NCI-H82 (cell line): Measurements from ENCODE around the gene LPAR1.
A peak's percentile ranks its signal among the peaks of the same experiment; 100 is the strongest.
"Not testable (repeated sequence)": the region's sequence is repeated elsewhere in the genome, so short reads cannot be mapped to it uniquely, and the experiment has no call there.

ENCODE experiments used
- DNase-seq: peaks from one replicate; lab custom pipeline; 2025; lab: John Stamatoyannopoulos, UW

LPAR1 gene, protein sequence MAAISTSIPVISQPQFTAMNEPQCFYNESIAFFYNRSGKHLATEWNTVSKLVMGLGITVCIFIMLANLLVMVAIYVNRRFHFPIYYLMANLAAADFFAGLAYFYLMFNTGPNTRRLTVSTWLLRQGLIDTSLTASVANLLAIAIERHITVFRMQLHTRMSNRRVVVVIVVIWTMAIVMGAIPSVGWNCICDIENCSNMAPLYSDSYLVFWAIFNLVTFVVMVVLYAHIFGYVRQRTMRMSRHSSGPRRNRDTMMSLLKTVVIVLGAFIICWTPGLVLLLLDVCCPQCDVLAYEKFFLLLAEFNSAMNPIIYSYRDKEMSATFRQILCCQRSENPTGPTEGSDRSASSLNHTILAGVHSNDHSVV

GRCh38 chr9:111038331-111039230, at the start of gene LPAR1:
Gene LPAR1 (minus strand): TSS chr9:111038470. CDS start chr9:110972117, 66,353 bp downstream.
- DNase-seq: peak; percentile 25

- no peak for DNase-seq
These were observed 40.2 kb upstream of the LPAR1 start for GRCh38 chr9:111078391-111079038.

- no peak for DNase-seq
These were observed 38.2 kb upstream of the LPAR1 start for GRCh38 chr9:111076519-111076918.

DNA sequence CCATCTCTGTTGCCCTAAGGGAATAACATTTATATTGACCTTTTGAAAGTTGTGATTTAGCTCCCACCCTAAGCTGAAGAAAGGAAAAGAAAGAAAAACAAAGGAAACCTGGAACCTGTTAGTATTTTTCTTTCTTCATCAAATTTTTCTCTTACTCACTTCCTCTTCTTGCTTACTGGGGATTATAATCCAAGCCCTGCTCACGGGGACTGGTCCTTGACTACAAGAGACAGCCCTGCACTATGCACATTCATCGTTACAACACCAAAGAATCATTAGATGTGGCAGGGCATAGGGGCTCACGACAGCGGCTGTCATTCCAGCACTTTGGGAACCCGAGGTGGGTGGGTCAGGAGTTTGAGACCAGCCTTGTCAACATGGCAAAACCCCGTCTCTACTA, 37.8 kb upstream of the LPAR1 start:
- DNase-seq: no peak

DNA sequence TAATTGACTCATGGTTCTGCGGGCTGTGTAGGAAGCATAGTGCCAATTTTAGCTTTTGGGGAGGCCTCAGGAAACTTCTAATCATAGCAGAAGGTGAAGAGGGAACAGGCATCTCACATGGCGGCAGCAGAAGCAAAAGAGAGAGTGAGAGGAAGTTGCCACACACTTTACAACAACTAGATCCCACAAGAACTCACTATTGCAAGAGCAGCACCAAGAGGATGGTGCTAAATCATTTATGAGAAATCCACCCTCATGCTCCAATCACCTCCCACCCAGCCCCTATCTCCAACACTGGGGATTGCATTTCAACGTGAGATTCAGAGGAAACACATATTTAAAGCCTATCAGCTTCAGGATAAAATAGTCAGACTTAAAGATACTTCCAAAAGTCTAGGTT, 36.1 kb upstream of the LPAR1 start:
- DNase-seq: no peak

- DNase-seq: no peak
These were observed 30.9 kb upstream of the LPAR1 start for GRCh38 chr9:111069183-111069582.

DNA sequence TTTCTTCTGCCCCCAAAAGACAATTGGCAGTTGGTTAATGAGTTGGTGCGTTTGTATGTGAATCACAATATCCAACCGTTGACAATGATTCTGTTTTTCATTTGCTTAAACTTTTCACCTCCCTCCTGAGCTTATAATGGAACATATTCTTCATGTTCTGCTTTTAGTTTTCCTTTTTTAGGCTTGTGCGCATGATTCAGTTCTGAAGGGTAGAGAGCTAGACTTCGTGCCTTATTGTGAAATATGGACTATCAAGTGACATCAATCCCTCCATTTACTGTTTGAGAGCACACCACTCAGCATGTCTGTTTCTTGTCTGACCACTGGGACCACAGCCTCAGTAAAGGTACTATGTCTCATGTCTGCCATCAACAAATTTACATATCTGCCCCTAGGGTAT, 30.5 kb upstream of the LPAR1 start:
- no peak for DNase-seq

DNA sequence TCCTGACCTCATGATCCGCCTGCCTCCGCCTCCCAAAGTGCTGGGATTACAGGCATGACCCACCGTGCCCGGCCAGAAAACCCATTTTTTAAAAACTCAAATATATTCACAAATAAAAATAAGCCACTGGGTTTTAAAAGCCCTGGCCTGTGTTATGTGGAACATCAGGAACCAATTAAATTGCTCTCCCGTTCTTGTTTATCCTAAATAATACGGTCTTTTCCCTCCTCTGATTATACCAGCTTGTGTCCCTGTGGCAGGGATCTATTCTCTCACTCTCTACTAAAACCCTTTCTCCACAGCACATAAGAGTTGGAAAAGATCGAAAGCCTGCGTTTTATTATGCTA, 30.1 kb upstream of the LPAR1 start:
- no peak for DNase-seq

- no peak for DNase-seq
These were observed 28.2 kb upstream of the LPAR1 start for GRCh38 chr9:111066468-111066867.

DNA sequence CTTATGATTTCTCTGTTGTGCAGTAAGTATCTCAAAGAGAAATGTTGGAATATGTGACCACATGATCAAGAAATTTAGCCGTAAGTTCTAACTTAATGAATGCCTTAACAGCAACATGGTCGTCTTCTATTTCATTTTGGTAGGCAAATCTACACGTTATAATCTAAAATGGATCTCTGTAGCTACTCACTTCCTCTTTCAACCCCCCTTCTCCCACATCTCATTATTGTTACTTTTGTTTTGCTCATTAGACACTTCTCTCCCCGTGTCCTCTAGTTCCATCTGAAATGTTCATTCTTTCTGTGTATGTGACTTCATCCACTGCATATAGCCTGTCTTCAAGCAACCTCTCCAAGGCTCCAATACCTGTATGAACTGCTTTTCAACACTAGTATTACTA, 27.1 kb upstream of the LPAR1 start:
- no peak for DNase-seq

DNA sequence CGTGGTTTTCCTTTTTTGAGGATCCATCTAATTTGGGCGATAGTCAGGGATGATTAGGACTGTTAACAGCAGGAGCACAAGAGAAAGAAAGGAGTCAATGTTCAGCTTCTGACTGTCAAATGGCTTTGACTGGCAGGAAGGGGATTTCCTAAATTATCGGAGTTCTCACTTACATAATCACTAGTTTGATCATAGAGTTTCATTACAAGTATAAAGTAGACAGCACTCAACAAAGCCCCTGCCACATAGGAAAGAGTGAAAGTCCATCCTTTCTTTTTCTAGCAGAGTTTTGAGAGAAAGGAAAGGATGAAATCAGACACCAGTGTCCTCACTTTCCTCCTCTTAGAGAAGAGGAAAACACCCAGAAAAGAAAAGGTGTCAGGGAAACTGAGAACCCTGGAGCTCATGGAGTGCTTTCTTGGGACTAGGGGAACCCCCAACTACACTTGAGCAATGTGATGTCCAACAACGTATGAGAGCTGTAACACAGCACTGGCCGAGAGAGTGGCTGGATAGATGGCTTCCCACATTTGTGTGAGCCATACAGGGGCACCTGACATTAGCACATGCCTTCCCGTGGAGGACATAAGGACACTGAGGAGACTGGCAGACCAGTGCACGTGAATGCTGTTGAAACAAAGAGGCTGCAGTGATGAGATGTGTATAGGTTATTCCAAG, 26.0 kb upstream of the LPAR1 start:
- no peak for DNase-seq

GRCh38 chr9:111063332-111063731, 25.1 kb upstream of the LPAR1 start:
- no peak for DNase-seq

GRCh38 chr9:111058166-111058565, 19.9 kb upstream of the LPAR1 start:
- DNase-seq: no peak

DNA sequence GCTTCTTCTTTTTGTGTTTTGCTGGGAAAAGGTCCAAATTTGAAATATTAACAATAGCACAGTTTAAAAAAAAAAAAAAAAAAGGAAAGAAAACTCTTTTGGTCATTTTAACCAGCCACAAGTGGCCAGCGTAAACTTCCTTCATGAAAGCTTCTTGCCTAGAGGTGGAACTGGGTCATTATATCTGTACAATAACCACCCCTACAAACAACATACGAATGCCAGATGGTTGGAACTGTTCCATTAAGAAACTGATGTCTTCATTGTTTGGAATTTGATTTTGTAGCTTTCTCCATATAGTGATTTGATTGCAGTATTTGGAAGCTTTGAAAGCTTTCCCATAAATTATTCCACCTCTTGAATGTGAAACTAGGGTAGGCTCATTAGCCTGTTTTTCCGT, 18.3 kb upstream of the LPAR1 start:
- no peak for DNase-seq

GRCh38 chr9:111052791-111053190, 14.5 kb upstream of the LPAR1 start:
- no peak for DNase-seq

GRCh38 chr9:111051400-111051799, 13.1 kb upstream of the LPAR1 start:
- no peak for DNase-seq

DNA sequence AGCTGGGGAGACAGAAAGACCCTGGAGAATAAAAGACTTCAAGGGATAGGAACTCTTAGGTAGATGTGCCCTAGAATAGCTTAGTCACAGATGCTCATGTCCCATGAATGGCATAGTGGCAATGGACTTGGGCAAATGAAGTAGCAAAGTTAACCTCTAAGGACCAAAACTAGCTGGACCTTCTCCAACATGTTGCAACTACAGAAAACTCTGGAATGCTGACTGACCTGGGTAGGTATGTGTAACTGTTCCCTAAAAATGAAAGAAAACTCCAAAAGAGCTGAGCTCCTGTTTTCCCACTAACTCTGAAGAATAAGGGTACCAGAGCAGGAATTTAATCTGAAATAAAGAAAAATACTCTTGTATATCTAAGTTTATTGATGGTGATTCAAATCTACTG, 12.5 kb upstream of the LPAR1 start:
- DNase-seq: no peak

- DNase-seq: not testable (repeated sequence)
These were observed 9.0 kb upstream of the LPAR1 start for GRCh38 chr9:111047287-111047686.

DNA sequence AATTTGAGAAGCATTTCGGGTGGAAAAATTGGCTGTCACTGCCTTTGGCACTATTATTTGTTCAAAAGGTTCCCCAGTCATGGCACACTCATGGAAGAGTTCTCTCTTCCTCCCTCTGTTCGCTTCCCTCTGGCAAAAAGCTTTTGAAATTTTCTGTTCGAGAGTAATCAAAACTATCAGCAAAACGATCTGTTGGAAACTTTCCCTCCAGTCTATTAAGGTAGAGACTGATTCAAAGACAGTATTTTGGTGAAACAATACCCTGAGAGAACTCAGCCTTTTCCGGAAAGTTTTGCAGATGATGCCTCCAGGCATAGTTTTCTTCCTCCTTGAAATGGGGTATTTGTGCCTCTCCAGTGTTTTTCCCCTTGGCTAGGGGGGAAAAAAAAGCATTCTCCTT, 3.6 kb upstream of the LPAR1 start:
- no peak for DNase-seq

- no peak for DNase-seq
These were observed 2.2 kb upstream of the LPAR1 start for GRCh38 chr9:111040494-111040893.

DNA sequence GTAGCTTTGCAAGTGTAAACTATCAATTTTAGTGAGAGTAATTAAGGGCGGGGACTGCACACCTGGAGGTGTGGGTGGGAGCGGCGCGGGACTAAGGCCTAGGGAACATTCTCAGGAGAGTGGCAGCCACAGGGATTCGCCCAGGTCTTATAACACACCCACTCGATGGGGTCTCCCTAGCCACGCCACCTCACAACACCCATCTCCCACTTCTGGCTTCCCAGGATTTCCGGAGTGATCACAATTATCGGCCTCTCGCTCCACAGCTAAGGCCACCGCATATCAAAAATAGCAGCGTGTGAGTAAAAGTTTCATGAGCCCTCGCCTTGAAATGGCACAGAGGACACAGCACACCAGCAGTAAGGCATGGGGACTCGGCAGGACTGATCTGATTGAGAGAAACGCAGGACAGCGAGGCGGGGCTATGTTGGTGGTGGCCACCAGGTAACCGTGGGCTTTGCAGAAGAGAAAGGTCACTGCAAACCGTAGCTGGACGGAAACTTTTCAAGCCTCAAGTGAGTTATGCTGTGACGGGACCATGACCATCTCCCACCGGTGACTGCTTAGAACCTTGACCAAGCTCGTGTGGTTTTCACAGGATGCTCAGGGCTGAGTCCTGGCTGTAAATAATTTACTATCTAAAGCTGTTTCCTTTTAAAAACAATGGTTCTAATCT, 1.1 kb upstream of the LPAR1 start:
- DNase-seq: no peak
